HG02970 (cell line): ENCODE measurements around the gene STARD7.
A peak's percentile ranks its signal among the peaks of the same experiment; 100 is the strongest.
"Not testable (repeated sequence)": the region's sequence is repeated elsewhere in the genome, so short reads cannot be mapped to it uniquely, and the experiment has no call there.

ENCODE experiments used
- ATAC-seq: cut with Tn5 transposase; IDR thresholded peaks from one replicate; pipeline ENCODE4 v1.9.1; 2021; ENCODE audit warnings: mild to moderate bottlenecking, moderate library complexity, moderate number of reproducible peaks; ENCODE audit not compliant: unreplicated experiment, low FRiP score

The STARD7 gene, protein sequence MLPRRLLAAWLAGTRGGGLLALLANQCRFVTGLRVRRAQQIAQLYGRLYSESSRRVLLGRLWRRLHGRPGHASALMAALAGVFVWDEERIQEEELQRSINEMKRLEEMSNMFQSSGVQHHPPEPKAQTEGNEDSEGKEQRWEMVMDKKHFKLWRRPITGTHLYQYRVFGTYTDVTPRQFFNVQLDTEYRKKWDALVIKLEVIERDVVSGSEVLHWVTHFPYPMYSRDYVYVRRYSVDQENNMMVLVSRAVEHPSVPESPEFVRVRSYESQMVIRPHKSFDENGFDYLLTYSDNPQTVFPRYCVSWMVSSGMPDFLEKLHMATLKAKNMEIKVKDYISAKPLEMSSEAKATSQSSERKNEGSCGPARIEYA

DNA sequence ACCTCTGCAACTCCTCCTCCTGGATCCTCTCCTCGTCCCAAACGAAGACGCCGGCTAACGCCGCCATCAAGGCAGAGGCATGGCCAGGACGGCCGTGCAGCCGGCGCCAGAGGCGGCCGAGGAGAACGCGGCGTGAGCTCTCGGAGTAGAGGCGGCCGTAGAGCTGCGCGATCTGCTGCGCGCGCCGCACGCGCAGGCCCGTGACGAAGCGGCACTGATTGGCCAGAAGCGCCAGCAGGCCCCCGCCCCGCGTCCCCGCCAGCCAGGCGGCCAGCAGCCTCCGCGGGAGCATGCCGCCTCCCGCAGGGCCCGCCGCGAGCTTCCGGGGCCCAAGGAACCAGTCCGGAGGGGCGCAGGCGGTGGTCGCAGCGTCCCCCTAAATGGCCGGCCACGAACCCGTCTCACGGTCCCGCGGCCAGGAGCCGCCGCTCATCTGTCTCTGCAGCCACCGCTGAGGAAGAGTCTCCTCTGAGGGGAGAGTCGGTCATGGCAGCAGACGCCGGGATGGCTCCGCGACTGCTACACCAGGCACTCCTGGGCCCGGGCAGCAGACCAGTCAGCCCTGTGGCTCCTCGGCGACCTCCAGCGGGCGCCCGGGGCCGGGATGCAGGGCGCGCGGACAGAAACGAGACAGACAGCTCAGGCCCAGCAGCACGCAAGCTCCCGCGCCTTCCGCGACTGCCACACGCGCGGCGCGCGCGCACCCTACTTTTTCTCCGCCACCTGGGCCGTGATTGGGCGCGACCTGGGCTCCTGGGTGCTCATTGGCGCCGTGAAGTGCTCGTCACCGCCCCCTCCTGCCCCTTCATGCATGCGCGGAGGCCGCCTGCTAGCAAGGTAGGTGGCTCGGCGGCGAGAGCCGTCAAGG lies at the start of gene STARD7:
Gene STARD7, minus strand, starts transcription at position 685 of the 868 bp plus-strand sequence. Its CDS starts 393 bp downstream, at position 292.
- peak; percentile 87 for ATAC-seq

DNA sequence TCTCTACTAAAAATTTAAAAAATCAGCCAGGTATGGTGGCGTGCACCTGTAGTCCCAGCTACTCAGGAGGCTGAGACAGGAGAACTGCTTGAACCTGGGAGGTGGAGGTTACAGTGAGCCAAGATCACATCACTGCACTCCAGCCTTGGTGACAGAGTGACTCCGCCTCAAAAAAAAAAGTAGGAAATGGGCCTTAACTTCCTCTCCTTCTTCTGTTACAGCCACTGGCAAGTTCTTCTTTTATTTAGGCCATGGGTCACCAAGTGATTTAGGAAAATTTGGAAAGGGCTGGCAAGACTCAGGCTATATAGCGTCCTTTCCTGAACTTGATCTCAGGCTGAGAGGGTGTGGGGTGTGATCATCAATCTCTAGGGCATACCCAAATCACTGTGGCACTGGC lies 49.1 kb upstream of the STARD7 start:
- ATAC-seq: not testable (repeated sequence)

DNA sequence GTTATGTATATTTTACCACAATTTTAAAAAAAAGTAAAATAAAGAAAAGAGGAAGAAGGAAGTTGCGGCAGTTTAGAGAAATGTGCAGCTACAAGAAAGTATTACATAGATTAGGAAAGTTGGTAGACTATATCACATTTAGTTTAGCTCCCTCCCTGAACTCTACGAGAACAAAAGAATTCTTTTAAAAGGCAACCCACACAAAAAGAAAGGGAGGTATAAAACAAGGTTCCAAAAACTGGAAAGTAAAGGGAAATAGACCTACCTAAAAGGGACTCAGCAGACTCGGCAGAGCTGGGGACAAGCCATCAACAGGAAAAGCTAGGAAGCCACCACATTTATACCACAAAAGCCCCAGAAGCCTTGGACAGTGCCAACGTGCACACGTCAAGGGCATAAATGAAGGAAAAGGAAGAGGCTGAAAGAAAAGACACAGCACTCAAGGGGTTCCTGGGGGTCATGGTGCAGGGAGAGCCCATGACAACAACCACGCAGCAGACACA lies 48.0 kb upstream of the STARD7 start:
- ATAC-seq: no peak

DNA sequence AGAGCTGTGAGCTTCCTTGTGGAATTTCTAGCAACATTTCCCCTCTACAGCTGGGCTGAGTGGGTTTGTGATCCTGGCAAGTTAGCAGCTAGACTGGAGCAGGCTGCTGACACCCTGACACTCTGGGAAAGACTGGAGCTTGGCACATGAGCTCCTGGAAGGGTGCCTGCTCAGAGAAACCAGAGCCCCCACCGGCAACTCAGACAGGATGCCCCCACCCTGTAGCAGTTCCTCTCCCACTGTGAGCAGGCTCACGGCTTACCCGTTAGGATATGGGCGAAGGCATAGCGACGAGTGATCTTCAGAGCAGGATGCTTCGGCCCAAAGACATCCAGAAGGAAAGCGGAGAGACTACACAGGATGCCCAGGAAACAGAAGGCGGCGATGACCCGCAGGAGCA lies 45.9 kb upstream of the STARD7 start:
- no peak for ATAC-seq

DNA sequence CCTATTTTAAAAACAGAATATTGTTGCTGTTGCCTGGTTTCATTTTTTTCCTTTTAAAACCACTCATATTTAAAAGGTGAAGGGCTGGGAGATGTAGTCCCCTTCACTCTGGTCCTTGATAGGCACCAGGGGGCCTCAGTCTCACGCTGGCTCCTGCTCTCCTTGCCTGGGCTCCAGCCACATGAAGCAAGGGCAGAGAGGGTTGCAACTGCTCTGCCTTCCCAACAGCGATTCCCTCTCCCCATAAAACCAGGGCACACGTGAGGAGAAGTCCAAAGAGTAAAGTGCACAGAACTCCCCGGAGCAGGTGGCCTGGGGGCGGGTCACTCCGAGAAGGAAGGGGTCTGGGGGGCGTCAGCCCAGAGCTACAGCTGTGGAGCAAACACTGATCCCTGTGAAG lies 44.4 kb upstream of the STARD7 start:
- no peak for ATAC-seq

DNA sequence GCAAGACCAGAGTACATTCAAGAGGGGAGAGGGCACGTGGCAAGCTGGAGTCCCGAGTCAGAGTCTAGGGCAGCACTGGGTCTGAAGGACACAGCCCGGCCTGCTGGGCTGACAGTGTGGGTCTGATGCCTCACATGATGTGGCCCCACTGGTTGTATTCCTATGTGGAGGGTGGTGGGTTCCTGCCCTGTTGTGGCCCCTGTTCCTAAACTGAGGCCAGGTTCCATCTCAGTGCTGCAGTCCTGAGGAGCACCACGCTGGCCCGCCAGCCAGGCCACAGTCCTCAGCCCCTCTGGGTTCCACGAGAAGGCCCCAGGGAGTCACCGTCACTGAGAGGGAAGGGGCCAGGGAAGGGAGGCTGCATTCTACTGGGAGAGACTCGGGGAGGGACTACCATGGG lies 43.9 kb upstream of the STARD7 start:
- ATAC-seq: no peak

DNA sequence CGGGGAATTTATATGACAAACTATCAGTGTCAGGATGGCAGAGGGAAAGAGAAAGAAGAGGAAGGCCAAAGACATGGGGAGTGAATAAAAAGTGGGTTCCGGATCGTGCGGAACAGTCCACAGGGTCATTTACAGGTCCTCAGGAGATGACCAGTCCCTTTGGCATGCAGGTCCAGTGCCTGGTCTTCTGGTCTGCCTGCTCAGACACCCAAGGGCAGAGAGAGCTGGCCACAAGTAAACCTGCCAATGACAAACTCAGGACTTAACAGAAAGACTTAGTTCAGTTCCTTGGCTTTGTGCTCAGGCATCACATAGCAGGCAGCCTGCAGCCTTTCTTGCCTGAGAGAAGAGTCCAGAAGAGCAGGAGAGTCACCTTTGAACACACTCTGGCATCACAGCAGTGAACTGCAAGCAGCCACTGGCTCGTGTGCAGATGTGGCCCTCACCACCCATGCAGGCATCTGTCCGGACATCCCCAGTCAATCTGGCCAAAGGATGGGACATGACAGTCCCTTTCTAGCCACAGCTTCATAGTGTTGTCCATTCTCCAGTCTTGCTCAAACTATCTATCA lies 43.2 kb upstream of the STARD7 start:
- ATAC-seq: no peak

DNA sequence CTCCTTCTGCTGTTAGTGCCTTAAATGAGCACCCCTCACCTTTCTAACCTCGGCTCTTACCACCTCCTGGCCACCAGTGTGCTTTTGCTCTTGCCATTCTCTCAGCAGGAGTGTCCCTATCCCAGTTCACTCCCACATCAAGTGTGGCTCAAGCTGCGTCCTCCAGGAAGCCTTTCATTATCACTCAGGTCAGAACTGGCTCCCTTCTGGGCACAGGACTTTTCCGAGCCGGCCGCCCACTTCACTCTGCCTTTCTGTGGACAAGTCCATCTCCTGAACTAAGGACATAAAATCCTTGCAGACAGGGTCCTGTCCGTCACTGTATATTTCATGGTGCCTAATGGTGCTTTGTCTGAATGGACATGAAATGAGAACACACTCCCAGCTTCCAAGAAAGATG lies 41.6 kb upstream of the STARD7 start:
- no peak for ATAC-seq

DNA sequence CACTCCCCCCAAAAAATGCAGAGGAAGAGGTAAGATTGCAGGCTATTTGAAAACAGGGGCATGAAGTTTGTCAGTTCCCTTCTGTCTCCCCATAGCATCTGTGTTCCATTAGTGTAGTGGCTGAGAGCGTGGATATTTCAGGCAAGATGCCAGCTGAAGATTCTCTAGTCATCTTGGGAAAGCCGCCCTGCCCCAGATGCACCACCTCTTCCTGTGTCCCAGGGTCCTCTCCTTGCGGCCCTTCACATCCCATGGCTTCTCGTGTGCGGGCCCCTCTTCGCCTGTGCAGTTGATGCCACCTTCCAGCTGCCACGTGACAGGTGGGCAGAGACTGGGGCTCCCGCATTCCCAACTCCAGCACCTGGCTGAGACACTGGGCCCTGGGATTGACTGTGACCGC lies 41.0 kb upstream of the STARD7 start:
- ATAC-seq: no peak

DNA sequence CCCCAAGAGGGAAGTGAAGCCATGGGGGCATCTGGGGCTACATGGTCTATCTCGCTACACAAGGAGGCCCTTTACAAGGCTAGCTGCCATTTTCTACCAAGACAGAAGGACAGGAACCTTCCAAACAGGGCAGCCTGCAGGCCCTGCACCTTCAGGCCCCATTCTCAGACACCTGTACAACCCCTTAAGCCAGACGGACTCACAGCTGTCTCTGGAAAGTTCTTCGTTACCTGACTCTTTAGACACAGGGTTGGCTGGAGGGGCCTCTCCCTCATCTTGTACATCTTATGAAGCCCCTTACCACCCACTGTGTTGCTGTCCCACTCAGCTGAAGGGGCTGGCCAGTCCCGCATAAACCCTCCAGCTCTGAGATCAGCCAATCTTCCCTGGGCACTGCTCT lies 40.0 kb upstream of the STARD7 start:
- ATAC-seq: no peak

DNA sequence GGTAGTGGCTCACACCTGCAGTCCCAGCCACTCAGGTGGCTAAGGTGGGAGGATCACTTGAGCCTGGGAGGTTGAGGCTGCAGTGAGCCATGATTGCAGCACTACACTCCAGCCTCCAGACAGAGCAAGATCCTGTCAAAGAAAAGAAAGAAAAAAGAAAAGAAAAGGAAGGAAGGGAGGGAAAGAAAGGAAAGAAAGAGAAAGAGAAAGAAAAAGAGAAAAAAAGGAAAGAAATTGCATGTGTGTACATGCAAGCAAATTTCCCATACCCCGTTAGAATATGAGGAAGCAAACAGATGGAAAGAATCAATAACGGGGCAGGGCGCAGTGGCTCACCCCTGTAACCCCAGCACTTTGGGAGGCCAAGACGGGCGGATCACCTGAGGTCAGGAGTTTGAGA lies 39.3 kb upstream of the STARD7 start:
- ATAC-seq: no peak

DNA sequence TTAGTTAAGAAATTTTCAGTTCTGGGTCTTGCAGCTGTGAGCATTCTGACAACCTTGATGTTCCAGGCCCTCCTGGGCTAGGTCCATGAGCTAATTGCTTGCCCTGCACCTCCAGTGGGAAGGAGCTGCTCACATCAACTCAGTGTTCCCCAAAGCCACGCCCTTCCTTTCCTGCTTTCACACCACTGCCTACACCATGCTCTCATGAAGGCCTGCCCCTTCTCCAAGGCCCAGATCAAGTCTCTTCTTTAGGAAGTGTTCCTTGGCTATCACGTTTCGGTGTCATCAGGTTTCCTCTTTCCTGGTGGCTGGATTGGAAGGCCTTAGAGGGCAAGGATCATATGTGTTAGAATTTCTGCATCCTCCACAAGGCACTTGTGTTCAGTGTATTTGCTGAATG lies 38.4 kb upstream of the STARD7 start:
- ATAC-seq: no peak

DNA sequence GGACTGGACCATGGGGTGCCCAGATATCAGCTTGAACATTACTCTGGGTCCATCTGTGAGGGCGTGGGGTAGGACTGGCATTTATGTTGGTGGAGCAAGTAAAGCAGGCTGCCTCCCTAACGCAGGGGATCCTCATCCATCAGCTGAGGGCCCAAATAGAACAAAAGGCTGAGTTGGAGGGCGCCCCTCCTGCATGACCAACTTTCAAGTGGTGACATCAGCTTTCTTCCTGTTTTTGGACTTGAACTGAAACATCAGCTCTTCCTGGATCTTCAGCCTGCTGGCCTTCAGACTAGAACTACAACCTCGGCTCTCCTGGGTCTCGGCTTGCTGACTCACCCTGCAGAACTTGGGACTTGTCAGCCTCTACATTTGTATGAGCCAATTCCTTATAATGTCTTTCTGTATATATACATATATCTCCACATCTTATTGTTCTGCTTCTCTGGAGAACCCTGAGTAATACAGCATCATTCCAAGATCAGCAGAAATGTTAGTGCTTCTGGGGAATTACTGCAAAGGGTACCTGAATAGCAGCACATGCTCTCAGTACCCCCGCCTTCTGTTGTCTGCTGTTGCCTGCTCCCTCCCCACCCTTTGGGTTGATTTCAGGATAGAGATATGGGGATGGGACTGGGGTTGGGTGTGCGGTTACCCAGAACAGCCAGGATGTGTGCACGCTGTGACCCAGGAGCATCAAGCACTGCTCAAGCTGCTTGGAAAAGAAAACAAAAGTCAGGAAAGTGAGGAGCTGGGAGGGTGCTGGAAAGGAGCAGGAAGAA lies 37.2 kb upstream of the STARD7 start:
- no peak for ATAC-seq

DNA sequence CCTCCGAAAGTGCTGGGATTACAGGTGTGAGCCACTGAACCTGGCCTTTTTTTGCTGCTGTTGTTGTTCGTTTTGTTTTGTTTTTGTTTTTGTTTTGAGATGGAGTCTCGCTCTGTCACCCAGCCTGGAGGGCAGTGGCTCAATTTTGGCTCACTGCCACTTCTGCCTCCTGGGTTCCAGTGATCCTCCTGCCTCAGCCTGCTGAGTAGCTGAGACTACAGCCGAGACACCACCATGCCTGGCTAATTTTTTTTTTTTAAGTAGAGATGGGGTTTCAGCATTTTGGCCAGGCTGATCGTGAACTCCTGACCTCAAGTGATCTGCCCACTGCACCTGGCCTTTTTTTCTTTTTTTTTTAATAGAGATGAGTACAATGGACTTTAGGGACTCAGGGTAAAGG lies 35.2 kb upstream of the STARD7 start:
- ATAC-seq: no peak

DNA sequence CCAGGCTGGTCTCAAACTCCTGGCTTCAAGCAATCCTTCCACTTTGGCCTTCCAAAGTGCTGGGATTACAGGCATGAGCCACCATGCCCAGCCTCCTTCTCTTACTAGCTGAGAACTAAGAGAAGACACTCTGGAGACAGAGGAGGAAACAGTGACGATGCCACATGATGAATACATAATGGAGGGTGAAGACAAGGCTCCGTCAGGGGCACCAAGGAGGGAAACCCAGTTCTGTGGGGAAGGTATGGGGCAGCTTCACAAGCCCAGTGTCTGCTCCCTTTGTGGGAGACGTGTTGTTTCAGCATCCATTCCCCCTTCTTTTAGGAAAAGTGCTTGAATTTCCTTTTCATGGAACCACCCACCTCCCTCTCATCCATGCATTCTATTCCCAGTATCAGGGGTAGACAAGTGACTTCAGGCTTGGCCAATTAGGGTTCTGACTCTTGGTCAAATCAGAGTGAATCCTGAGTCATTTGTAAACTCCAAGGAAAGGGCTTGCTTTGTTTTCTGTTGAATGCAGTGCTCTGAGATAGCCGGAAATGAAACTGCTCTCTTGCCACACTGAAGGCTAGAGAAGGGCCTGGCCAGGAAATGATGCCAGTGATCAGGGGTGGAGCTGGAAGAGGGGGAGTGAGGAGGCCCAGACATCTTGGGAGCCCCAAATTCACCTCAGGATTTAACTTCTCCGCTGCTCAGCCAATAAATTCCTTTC lies 33.4 kb upstream of the STARD7 start:
- peak; percentile 46 for ATAC-seq

DNA sequence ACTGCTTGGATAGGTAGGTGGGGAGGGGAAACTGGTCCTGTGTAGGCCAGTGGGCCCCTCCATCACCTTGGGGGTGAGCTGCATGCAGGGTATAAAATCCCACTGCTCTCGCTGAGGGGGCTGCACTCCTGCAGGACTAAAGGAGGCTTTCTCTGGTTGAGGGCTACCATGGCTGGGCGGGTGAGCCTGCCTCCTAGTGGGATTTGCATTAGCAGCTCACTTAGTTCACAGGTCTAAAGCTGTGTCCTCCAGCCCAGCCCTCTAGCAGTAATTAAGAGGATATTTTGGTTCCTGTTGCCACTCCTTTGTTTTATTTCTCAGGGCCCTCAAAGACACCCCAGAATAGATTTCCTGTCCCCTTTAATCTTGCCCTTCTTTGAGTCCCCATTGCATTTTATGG lies 32.6 kb upstream of the STARD7 start:
- no peak for ATAC-seq

DNA sequence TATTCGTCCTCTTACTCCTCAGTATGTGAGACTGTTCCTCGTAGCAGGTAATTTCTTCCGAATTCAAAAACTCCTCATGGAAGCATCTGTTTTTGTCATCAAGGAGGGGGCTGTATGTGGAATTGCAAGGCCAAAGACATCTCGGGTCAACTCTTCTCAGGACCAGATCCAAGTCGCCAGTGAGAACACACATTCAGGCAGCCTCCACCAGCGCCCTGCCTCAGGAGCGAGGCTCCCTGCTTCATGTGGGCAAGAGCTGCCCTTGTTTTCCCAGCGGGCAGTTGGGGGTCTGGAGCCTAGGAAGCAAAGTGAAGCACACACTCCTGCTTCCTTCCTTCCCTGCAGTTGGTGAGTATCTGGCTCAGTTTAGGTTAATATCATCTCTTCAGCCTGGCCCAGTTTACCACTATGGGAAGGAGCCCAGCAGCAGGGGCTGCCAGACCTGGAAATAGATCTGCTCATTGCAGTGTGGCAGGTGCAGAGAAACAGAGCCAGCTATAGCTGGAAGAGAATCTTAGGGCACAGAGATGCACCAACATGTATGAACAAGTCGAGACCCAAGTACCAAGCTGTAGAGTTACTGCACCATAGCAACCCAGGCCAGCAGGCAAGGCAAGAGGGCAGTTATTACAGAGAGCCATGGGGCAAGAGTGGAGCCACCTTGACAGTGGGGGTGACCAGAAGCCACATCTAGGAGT lies 31.9 kb upstream of the STARD7 start:
- no peak for ATAC-seq

DNA sequence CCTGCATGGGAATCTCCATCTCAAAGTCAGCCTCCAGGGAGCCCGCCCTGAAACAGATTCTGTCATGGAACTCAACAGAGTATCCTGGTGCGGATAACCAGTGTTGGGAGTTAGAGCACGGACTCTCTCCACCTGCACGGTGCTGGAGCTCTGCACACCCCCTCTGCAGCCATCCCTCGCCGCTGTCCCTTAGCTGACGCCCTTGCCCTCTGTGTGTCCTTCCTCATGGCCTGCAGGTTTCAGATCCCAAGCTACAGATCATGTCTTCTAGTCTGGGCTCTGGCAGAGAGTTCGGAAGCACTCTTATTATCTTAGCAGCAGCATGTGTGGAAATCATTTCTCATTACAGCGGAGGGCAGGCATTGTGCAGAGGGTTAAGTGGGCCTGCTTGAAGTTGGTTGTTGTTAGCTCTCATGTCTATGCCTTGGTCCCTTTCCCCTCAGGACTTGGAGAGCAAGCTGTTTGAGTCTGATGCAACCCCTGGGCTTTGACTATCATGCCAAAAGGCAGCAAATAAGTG lies 31.2 kb upstream of the STARD7 start:
- no peak for ATAC-seq

DNA sequence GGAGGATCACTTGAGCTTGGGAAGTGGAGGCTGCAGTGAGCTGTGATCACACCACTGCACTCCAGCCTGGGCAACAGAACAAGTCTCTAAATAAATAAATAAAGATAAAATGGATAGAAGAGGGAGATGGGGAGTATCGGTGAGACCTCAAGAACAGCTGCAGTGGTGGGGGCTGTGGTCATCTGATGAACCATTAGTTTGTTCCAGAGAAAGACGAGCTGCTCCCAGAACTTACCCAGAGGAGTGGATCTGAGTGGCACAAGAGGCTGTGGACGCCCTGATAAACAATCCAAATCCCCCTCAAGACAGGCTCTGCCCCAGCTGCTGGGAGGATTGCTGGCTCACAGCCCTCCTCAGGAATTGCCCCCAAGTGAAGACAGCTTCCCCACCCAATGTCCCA lies 30.5 kb upstream of the STARD7 start:
- no peak for ATAC-seq
